Measurements from ENCODE around the gene ACOD1.

The ACOD1 gene

DNA sequence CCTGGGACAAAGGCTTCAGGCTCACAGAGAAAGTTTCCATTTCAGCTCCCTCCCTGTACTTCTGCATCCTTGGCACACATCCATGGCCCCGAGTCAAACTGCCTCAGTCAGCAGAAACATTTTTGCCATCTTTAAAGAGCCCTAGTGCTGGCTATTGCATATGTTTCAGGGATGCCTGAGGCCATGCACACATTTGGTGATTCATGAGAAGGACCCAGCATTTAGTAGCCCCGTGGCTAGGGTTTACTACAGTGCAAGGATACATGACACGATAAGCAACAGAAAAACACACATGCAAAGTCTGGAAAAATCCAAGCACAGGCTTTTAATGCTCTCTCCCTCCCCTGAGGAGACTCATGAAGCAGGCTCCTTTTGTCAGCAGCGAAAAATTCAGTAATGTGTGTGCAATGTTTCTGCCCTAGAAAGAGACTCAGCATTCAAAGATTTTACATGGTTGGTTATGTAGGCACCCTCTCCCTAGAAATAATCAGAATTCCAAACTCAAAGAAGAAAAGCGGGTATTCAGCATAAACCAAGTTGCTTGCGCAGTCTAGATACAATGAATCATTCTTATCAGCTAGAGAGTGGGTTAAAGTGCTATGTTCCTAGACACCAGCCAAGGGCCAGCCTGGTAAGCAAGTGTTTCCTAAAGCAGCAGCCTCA is 17.6 kb downstream of the ACOD1 start:
- intact Hi-C loops (cut with DNase I; ENCODE audit: low total_unique reads) = no loop called here
- H3K4me1 ChIP-seq = peaks cover 0 to 11% (median 0%) of the 10 kb centered on the region in 4 donors
- H3K4me3 ChIP-seq = no peak overlapping the region
- H3K27ac ChIP-seq = no peak overlapping the region
- H3K27me3 ChIP-seq = no peaks in the 10 kb centered on the region
- no peaks in the 10 kb centered on the region for H3K36me3 ChIP-seq
- peaks cover 0 to 3% (median 0%) of the 10 kb centered on the region in 3 donors for H3K9me3 ChIP-seq
- TF ChIP-seq, protein P1, sequence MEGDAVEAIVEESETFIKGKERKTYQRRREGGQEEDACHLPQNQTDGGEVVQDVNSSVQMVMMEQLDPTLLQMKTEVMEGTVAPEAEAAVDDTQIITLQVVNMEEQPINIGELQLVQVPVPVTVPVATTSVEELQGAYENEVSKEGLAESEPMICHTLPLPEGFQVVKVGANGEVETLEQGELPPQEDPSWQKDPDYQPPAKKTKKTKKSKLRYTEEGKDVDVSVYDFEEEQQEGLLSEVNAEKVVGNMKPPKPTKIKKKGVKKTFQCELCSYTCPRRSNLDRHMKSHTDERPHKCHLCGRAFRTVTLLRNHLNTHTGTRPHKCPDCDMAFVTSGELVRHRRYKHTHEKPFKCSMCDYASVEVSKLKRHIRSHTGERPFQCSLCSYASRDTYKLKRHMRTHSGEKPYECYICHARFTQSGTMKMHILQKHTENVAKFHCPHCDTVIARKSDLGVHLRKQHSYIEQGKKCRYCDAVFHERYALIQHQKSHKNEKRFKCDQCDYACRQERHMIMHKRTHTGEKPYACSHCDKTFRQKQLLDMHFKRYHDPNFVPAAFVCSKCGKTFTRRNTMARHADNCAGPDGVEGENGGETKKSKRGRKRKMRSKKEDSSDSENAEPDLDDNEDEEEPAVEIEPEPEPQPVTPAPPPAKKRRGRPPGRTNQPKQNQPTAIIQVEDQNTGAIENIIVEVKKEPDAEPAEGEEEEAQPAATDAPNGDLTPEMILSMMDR (IDR thresholded peaks at IDR 0.05) = no peak
- DNase-seq = peak; percentile 69 to 73

DNA sequence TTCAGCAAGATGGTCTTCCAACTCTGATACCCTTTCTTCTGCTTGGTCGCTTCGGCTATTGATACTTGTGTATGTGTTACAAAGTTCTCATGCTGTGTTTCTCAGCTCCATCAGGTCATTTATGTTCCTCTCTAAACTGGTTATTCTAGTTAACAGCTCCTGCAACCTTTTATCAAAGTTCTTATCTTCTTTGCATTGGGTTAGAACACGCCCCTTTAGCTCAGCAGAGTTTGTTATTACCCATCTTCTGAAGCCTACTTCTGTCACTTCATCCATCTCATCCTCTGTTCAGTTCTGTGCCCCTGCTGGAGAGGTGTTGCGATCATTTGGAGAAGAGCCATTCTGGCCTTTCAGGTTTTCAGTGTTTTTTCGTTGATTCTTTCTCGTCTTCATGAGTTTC is 18.7 kb downstream of the ACOD1 start:
- intact Hi-C loops (cut with DNase I; ENCODE audit: low total_unique reads) = no loop called here
- TF ChIP-seq, protein P1 (IDR thresholded peaks at IDR 0.05) = no peak
- DNase-seq = no peak

DNA sequence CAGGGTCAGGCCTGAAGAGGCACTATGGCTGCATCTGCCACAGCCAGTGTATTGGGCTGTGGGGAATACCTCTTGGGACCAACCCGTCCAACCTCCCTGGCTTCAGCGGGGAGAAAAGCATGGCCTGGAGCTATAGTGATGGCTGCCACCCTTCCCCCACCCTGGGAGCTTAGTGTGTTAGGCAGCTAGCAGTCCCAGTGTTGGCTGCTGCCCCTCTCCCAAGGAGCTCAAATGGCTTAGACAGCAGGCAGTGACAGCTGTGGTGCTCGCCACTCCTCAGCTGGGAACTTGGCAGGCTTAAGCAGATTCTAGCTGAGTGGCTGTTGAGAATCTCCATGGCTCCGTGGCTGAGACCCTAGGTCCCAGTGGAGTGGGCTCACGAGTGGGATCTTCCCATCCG is 19.7 kb downstream of the ACOD1 start:
- intact Hi-C loops (cut with DNase I; ENCODE audit: low total_unique reads) = no loop called here
- no peaks in the 10 kb centered on the region for H3K27me3 ChIP-seq
- TF ChIP-seq, protein P1 (IDR thresholded peaks at IDR 0.05) = no peak
- H3K9me3 ChIP-seq = no peaks in the 10 kb centered on the region
- no peaks in the 10 kb centered on the region for H3K36me3 ChIP-seq
- H3K4me3 ChIP-seq = no peak overlapping the region
- no peak for DNase-seq
- H3K4me1 ChIP-seq = peaks cover 0 to 11% (median 0%) of the 10 kb centered on the region in 4 donors
- H3K27ac ChIP-seq = no peak overlapping the region

More for the DNA sequence above, 18.7 kb downstream of the ACOD1 start:
- H3K4me3 ChIP-seq = no peak overlapping the region
- no peak overlapping the region for H3K27ac ChIP-seq
- no peaks in the 10 kb centered on the region for H3K9me3 ChIP-seq
- no peaks in the 10 kb centered on the region for H3K27me3 ChIP-seq
- peaks cover 0 to 11% (median 0%) of the 10 kb centered on the region in 4 donors for H3K4me1 ChIP-seq
- H3K36me3 ChIP-seq = no peaks in the 10 kb centered on the region

DNA sequence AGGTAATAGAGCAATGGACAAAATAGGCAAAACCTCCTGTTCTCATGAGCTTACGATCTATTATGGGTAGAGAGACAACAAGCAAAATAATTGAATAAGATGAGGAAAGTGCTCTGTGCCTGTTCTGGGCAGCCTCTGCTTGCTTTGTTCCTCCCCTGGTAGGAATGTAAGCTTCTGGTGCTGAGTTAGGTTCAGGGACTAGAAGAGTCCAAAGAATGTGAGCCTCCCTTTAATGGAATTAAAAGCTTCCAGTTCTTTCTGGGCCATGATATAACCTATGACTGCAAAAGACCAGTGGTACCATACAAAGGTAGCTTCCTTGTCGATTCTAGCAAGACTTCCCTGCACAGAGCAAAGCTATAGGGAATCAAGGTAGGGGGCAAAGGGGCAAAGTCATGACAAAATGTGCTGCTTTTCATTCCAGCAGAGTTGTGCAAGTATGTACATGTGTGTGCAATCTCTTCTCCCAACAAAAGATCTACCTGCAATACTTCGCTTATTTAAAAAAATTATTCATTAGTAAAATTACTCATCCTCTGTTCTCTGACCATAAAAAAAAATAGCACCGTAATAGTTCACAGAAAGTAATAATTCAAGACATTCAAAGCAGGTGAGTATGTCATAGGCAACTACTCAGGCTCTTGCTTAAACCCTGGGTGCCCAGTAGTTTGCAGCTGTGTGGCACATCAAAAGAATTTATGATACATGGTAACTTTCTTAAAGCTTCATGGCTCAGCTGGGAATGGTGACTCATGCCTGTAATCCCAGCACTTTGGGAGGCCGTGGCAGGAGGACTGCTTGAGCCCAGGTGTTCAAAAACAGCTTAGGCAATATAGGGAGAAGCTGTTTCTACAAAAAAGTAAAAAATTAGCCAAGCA is 21.4 kb downstream of the ACOD1 start:
- H3K4me1 ChIP-seq = peaks cover 0 to 11% (median 0%) of the 10 kb centered on the region in 4 donors
- DNase-seq = no peak
- no peak overlapping the region for H3K4me3 ChIP-seq
- TF ChIP-seq, protein P1 (IDR thresholded peaks at IDR 0.05) = no peak
- intact Hi-C loops (cut with DNase I; ENCODE audit: low total_unique reads) = no loop called here
- H3K9me3 ChIP-seq = no peaks in the 10 kb centered on the region
- H3K27ac ChIP-seq = no peak overlapping the region
- no peaks in the 10 kb centered on the region for H3K27me3 ChIP-seq
- H3K36me3 ChIP-seq = no peaks in the 10 kb centered on the region

DNA sequence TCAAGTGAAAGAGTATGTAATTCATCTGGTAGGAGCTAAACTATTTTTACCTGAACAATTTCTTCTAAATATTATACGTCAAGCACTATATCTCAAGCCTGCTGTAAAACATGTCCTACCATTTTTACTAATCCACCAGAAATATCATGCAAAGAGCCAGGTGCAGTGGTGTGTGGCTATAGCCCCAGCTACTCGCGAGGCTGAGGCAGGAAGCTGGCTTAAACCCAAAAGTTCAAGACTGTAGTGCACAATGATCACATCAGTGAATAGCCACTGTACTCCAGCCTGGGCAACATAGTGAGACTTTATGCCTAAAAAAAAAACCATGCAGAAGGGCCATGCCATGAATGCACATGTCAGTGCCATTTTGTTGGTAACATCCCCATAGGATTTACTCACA is 22.9 kb downstream of the ACOD1 start:
- TF ChIP-seq, protein P1 (IDR thresholded peaks at IDR 0.05) = no peak
- no peak overlapping the region for H3K4me3 ChIP-seq

More for the DNA sequence above, 22.9 kb downstream of the ACOD1 start:
- intact Hi-C loops (cut with DNase I; ENCODE audit: low total_unique reads) = no loop called here
- DNase-seq = no peak
- H3K4me1 ChIP-seq = peaks cover 0 to 2% (median 0%) of the 10 kb centered on the region in 4 donors
- no peaks in the 10 kb centered on the region for H3K27me3 ChIP-seq
- H3K9me3 ChIP-seq = no peaks in the 10 kb centered on the region
- no peak overlapping the region for H3K27ac ChIP-seq
- no peaks in the 10 kb centered on the region for H3K36me3 ChIP-seq
